HUES6 (cell line): ENCODE results near the gene SKIL.

ENCODE experiments used
- H3K27ac ChIP-seq: 2 replicates; pipeline ENCODE4 v1.7.0; 2013; ENCODE audit warnings: low read depth, mild to moderate bottlenecking, low read length, inconsistent platforms
- H3K27me3 ChIP-seq: 2 replicates; pipeline ENCODE4 v1.6.1; 2013; ENCODE audit warnings: low read length; ENCODE audit not compliant: control insufficient read depth, insufficient read depth
- H3K36me3 ChIP-seq: 2 replicates; pipeline ENCODE4 v1.6.1; 2013; ENCODE audit warnings: low read length; ENCODE audit not compliant: control insufficient read depth, insufficient read depth
- H3K4me1 ChIP-seq: 2 replicates; pipeline ENCODE4 v1.6.1; 2013; ENCODE audit warnings: low read length; ENCODE audit not compliant: control insufficient read depth, insufficient read depth
- H3K4me3 ChIP-seq: 2 replicates; pipeline ENCODE4 v1.5.1; 2013; ENCODE audit warnings: low read depth, low read length
- H3K9ac ChIP-seq: one replicate; pipeline ENCODE4 v1.6.1; 2013; ENCODE audit warnings: mild to moderate bottlenecking, low read length
- H3K9me3 ChIP-seq: 2 replicates; pipeline ENCODE4 v1.6.1; 2013; ENCODE audit warnings: low read depth, low read length; ENCODE audit not compliant: control insufficient read depth, insufficient read depth

The SKIL gene

GRCh38 chr3:170424879-170425278 lies 67.4 kb downstream of the SKIL start:
- Histone ChIP-seq H3K9ac (no peak overlapping the region), H3K4me1 (peaks cover 21% of the 10 kb centered on the region), H3K9me3 (no peaks in the 10 kb centered on the region), H3K27me3 (peaks cover 12% of the 10 kb centered on the region), H3K36me3 (peaks cover 11% of the 10 kb centered on the region; the same call in 1 of the 2 replicates), H3K27ac (no peak overlapping the region), H3K4me3 (no peak overlapping the region)

- H3K27me3 ChIP-seq, result peaks cover 4% of the 10 kb centered on the region
- no peaks in the 10 kb centered on the region for H3K9me3 ChIP-seq
- no peak overlapping the region for H3K4me3 ChIP-seq
- no peak overlapping the region for H3K27ac ChIP-seq
- peaks cover 11% of the 10 kb centered on the region; the same call in 1 of the 2 replicates for H3K36me3 ChIP-seq
- H3K9ac ChIP-seq, result no peak overlapping the region
- peaks cover 17% of the 10 kb centered on the region for H3K4me1 ChIP-seq
Measured at GRCh38 chr3:170425491-170426239, 68.2 kb downstream of the SKIL start.

DNA sequence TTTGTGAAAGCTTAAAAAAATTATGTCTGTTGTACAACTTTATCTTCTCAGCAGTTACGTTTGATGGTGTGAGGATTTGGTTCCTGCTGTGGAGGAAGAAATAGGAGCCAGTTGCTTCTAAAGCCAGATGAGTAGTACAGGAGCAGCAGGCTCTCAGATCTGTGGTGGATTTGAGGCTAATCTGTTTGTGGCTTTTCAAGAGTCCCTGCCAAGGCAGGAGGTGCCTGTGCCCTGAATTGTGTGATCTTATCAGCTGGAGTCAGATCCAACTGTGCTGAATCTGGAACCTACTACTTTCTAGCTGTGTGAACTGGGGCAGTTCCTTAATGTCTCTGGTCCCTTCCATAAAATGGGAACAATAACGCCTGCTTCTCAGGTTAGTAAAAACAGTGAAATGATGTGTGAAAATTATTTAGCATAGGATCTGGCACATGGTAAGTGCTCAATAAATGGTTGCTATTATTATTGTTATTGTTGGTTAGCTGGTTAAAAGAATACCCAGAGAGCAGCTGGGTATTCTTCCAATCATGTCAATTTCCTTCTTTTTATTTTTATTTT lies 68.8 kb downstream of the SKIL start:
- peaks cover 12% of the 10 kb centered on the region for H3K4me1 ChIP-seq
- peaks cover 11% of the 10 kb centered on the region; the same call in 1 of the 2 replicates for H3K36me3 ChIP-seq
- H3K4me3 ChIP-seq, result no peak overlapping the region
- no peak overlapping the region for H3K9ac ChIP-seq
- H3K27me3 ChIP-seq, result peaks cover 1% of the 10 kb centered on the region; the same call in 1 of the 2 replicates
- no peak overlapping the region for H3K27ac ChIP-seq
- no peaks in the 10 kb centered on the region for H3K9me3 ChIP-seq

DNA sequence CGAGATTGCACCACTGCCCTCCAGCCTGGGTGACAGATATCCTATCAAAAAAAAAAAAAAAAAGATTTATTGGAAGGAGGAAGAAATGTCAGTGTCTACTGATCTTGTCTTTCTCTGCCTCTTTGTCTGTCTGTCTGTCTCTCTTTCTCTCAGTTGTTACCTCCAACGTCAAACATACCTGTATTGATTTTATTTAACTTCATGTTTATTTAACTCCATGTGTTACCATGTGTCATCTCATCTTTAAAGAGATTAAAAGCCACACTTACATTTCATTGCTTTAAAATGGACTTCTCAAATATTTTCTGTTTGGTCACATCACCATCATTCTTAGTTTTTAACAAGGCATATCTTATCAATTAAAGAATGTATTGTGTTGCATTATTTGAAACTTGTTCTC lies 70.6 kb downstream of the SKIL start:
- no peaks in the 10 kb centered on the region for H3K27me3 ChIP-seq
- H3K4me3 ChIP-seq, result no peak overlapping the region
- no peaks in the 10 kb centered on the region for H3K9me3 ChIP-seq
- no peak overlapping the region for H3K9ac ChIP-seq
- peaks cover 16% of the 10 kb centered on the region; the same call in 1 of the 2 replicates for H3K36me3 ChIP-seq
- no peak overlapping the region for H3K27ac ChIP-seq
- peaks cover 11% of the 10 kb centered on the region for H3K4me1 ChIP-seq

DNA sequence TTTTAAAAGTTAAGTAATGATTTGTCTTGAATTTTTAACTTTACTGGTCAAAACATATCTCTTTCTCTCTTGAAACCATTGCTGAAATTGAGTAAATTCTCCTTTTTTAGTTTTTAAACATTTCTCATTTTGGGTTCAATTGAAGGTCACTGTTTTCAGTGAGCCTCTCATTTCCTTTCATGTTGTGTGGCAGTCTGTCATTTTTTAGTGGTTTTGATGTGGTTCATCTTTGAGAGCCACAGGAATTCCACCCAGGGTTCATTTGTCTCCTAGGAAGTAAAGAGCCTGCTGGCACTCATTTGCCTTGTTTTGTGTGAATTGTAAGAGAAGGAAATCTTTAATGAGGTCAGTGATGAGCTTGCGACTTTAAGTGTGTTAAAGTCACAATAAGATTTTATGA lies 71.5 kb downstream of the SKIL start:
- Histone ChIP-seq H3K27me3 (no peaks in the 10 kb centered on the region), H3K4me3 (no peak overlapping the region), H3K36me3 (peaks cover 21% of the 10 kb centered on the region; the same call in 1 of the 2 replicates), H3K4me1 (peaks cover 11% of the 10 kb centered on the region), H3K9me3 (no peaks in the 10 kb centered on the region), H3K27ac (no peak overlapping the region), H3K9ac (no peak overlapping the region)

DNA sequence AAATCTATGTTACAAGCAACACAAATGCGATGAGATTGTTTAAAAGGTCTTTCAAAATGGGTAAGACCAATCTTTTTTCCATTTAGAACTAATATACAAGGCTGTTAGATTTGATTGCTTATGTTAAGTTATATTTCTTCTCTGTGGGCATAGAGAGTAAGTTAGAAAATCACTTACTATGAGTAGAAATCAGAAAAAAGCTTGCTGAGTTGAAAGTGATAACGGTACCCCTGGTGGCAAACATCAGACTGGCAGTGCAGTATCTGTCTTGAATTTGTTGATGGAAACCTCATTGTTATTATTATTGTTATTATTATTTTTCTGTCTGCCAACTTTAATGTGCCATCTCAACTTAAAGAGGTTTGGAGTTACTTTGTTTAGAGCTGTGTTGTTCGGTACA lies 73.5 kb downstream of the SKIL start:
- Histone ChIP-seq H3K36me3 (peaks cover 26% of the 10 kb centered on the region; the same call in 1 of the 2 replicates), H3K4me1 (0 out of 2 replicates have a peak, but pooled peaks cover 4% of the 10 kb centered on the region), H3K4me3 (no peak overlapping the region), H3K27me3 (no peaks in the 10 kb centered on the region), H3K9ac (no peak overlapping the region), H3K27ac (no peak overlapping the region), H3K9me3 (no peaks in the 10 kb centered on the region)

DNA sequence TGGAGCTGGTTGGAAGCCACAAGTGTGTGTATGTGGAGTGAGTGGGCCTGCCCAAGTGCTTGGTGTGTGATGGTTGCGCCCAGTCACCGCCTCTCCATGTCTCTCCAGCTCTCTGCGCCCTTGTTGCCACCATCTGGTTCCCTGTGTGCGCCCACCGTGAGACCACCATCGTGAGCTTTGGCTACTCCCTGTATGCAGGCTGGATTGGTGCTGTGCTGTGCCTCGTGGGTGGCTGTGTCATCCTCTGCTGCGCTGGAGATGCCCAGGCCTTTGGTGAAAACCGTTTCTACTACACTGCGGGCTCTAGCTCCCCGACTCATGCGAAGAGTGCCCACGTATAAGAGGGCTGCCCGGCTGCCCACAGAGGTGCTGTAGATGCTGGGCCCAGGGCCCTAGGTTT lies 74.9 kb downstream of the SKIL start:
- Histone ChIP-seq H3K4me1 (no peaks in the 10 kb centered on the region), H3K36me3 (peaks cover 22% of the 10 kb centered on the region; the same call in 1 of the 2 replicates), H3K4me3 (no peak overlapping the region), H3K9me3 (no peaks in the 10 kb centered on the region), H3K27me3 (no peaks in the 10 kb centered on the region), H3K27ac (no peak overlapping the region), H3K9ac (peak overlapping the region; percentile 13)

DNA sequence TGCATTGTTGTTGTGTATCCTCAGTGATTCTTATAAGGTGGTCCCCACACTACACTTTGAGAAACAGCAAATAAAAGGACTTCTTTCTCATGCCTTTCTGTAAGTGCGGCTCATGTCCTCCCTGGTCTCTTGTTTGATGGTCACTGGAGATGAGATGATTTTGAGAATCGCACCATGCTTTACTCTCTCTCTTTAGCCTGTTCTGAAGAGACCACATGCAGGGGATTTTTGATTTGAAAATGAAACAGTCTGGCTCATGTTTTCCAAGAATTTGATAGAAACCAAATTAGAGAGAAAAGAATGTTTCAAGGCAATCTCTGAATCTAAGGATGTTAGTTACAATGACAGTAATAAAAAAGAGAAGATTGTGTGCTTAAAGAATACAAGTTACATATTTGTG lies 79.2 kb downstream of the SKIL start:
- H3K4me1 ChIP-seq, result peaks cover 9% of the 10 kb centered on the region; the same call in 1 of the 2 replicates
- no peak overlapping the region for H3K27ac ChIP-seq
- no peak overlapping the region for H3K4me3 ChIP-seq
- H3K27me3 ChIP-seq, result no peaks in the 10 kb centered on the region
- H3K9ac ChIP-seq, result no peak overlapping the region
- peaks cover 22% of the 10 kb centered on the region; the same call in 1 of the 2 replicates for H3K36me3 ChIP-seq
- H3K9me3 ChIP-seq, result no peaks in the 10 kb centered on the region

- H3K27ac ChIP-seq, result no peak overlapping the region
- no peak overlapping the region for H3K4me3 ChIP-seq
- H3K27me3 ChIP-seq, result no peaks in the 10 kb centered on the region
- H3K9ac ChIP-seq, result no peak overlapping the region
- peaks cover 21% of the 10 kb centered on the region; the same call in 1 of the 2 replicates for H3K36me3 ChIP-seq
- H3K4me1 ChIP-seq, result peaks cover 9% of the 10 kb centered on the region; the same call in 1 of the 2 replicates
- no peaks in the 10 kb centered on the region for H3K9me3 ChIP-seq
Measured at GRCh38 chr3:170437176-170437575, 79.7 kb downstream of the SKIL start.

GRCh38 chr3:170437696-170438407 lies 80.3 kb downstream of the SKIL start:
- no peaks in the 10 kb centered on the region for H3K27me3 ChIP-seq
- no peak overlapping the region for H3K4me3 ChIP-seq
- no peaks in the 10 kb centered on the region for H3K9me3 ChIP-seq
- H3K9ac ChIP-seq, result no peak overlapping the region
- H3K4me1 ChIP-seq, result peaks cover 9% of the 10 kb centered on the region; the same call in 1 of the 2 replicates
- H3K36me3 ChIP-seq, result peaks cover 17% of the 10 kb centered on the region; the same call in 1 of the 2 replicates
- H3K27ac ChIP-seq, result no peak overlapping the region

GRCh38 chr3:170438836-170439235 lies 81.3 kb downstream of the SKIL start:
- no peaks in the 10 kb centered on the region for H3K27me3 ChIP-seq
- H3K36me3 ChIP-seq, result peaks cover 13% of the 10 kb centered on the region; the same call in 1 of the 2 replicates
- no peak overlapping the region for H3K27ac ChIP-seq
- no peak overlapping the region for H3K9ac ChIP-seq
- no peak overlapping the region for H3K4me3 ChIP-seq
- H3K4me1 ChIP-seq, result peaks cover 9% of the 10 kb centered on the region; the same call in 1 of the 2 replicates
- no peaks in the 10 kb centered on the region for H3K9me3 ChIP-seq
